ENCODE measurements around the gene PLEKHS1. TPM values are rescaled to one million over a fixed set of nuclear protein-coding genes. Genes with fewer than 3 reads are reported as not detected.

PLEKHS1 gene
- total and polyA plus RNA-seq, 4 donors, result under 0.01 TPM; not detected in 3

GRCh38 chr10:113752553-113752952, 1.1 kb downstream of the PLEKHS1 start:
- Histone ChIP-seq H3K27ac (ENCODE audit: low read depth in 1 of 2, low read length in 2 of 2) (no peak overlapping the region), H3K36me3 (ENCODE audit: control insufficient read depth in 4 of 4, insufficient read depth in 3 of 4, low read depth in 1 of 4, low read length in 3 of 4) (no peaks in the 10 kb centered on the region), H3K9me3 (ENCODE audit: control insufficient read depth in 4 of 4, low read length in 3 of 4) (no peaks in the 10 kb centered on the region), H3K9ac (ENCODE audit: low read depth in 1 of 2, low read length in 2 of 2) (no peak overlapping the region), H3K27me3 (ENCODE audit: control insufficient read depth in 4 of 4, insufficient read depth in 4 of 4, low read length in 3 of 4) (no peaks in the 10 kb centered on the region), H3K4me3 (ENCODE audit: low read depth in 1 of 3, low read length in 3 of 3) (no peak overlapping the region), H3K4me1 (ENCODE audit: control insufficient read depth in 4 of 4, insufficient read depth in 4 of 4, low read length in 3 of 4) (peaks cover 0 to 1% (median 0%) of the 10 kb centered on the region in 4 donors)
- no peak for TF ChIP-seq RXRA (IDR thresholded peaks at IDR 0.05)
- no peak for TF ChIP-seq ZBTB33 (IDR thresholded peaks at IDR 0.05)
- no peak for TF ChIP-seq TAF1 (conservative IDR thresholded peaks at IDR 0.05)
- TF ChIP-seq YY1 (IDR thresholded peaks at IDR 0.05), result no peak
- TF ChIP-seq GABPA (IDR thresholded peaks at IDR 0.05 in 1 of 2, conservative IDR thresholded peaks at IDR 0.05 in 1 of 2), result no peak
- no peak for TF ChIP-seq HNF4A (conservative IDR thresholded peaks at IDR 0.05)
- no peak for TF ChIP-seq SP1 (IDR thresholded peaks at IDR 0.05)
- TF ChIP-seq JUND (IDR thresholded peaks at IDR 0.05), result no peak
- no peak for TF ChIP-seq RAD21 (IDR thresholded peaks at IDR 0.05)
- no peak for TF ChIP-seq NR2F2 (IDR thresholded peaks at IDR 0.05)
- TF ChIP-seq FOXA2 (IDR thresholded peaks at IDR 0.05), result no peak
- TF ChIP-seq EGR1 (IDR thresholded peaks at IDR 0.05; ENCODE audit: low read depth in 2 of 2), result no peak
- no peak for TF ChIP-seq FOXA1 (IDR thresholded peaks at IDR 0.05)
- TF ChIP-seq MAX (IDR thresholded peaks at IDR 0.05), result no peak
- TF ChIP-seq CTCF (IDR thresholded peaks at IDR 0.05; ENCODE audit: low read depth, low read length, missing input control), result no peak
- TF ChIP-seq ATF3 (IDR thresholded peaks at IDR 0.05), result no peak
- no peak for TF ChIP-seq HNF4G (IDR thresholded peaks at IDR 0.05)
- no peak for TF ChIP-seq REST (IDR thresholded peaks at IDR 0.05)
- no peak for DNase-seq (ENCODE audit: low spot score)
- 52% methylated on average over 1 of the region's 1 CpG for WGBS

All from liver (tissue), 9 donors.